Fibroblast of the conjunctiva (primary cell): ENCODE data around the gene ACSM2B.
"Not testable (repeated sequence)": the region's sequence is repeated elsewhere in the genome, so short reads cannot be mapped to it uniquely, and the experiment has no call there.

ENCODE experiments used
- DNase-seq: peaks from one replicate; pipeline ENCODE4 v3.0.0-alpha.2; 2010; ENCODE audit warnings: low read depth

Gene ACSM2B

DNA sequence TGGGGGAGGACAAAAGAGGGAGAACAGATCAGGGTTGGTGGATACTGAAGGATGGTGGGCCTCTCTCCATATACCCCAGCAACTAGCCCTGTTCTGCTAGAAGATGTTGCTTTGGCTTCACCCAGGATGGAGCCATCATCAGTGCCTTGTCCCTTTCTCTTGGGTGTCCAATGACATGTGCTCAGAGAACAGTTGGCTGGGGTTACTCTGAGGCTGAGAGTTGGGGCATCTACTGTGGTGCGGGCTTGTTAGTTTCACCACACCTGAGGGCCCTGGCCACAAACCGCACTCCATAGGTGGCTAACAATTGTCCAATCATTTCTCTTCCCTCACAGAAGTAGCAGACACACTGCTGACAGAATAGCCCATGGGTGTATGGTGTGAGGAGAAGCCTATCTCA is 18.9 kb upstream of the ACSM2B start:
- not testable (repeated sequence) for DNase-seq

DNA sequence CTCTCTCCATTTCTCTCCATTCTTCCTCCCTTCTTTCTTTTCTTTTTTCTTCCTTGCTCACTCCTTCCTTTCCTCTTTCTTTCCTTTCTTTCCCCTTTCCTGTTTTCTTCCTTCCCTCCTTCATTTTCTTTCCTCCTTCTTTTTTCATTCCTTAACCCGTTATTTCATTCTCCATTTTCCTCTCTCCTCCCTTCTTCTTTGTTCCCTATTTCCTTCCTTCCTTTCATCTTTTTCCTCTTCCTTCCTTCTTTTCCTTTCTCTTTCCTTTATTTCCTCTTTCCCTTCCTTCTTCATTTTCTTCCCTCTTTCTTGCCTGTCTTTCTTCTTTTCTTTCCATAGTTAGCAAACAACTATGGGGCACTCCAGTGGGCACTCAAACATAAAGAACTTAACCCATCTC is 16.6 kb upstream of the ACSM2B start:
- DNase-seq, result not testable (repeated sequence)

DNA sequence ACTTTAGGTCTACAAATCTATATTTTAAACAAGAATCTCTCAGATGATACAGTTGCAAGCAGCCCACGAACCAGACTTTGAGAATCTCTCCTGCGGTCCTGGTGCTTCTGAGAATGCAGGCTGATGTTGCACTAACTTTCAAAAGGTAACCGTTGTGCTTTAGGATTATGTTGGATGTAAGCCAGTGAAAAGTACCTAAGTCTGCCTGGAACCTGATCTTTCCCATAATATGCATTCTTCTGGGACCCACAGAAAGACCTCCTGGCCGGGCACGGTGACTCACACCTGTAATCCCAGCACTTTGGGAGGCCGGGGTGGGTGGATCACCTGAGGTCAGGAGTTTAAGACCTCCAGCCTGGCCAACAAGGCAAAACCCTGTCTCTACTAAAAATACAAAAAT is 13.3 kb upstream of the ACSM2B start:
- not testable (repeated sequence) for DNase-seq

DNA sequence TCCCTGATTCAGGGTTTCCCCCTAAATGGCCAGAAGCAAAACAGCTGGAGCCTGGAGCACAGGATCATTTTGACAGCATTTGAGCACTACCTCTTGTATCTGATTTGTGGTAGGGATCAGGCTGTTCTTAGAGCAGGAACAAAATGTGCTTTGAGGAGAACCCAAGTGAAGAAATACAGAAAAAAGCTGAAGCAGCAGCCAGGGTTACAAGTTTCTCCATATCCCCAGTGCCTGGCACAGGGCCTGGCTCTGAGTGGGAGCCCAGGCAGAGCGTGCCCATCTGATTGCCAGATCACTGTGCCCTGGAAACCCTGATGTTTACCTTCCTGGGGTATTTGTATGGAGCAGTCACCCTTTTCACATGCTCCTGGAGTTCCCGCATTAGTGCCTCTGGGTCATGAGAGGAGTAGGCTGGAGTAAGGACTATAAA is 11.5 kb upstream of the ACSM2B start:
- not testable (repeated sequence) for DNase-seq

DNA sequence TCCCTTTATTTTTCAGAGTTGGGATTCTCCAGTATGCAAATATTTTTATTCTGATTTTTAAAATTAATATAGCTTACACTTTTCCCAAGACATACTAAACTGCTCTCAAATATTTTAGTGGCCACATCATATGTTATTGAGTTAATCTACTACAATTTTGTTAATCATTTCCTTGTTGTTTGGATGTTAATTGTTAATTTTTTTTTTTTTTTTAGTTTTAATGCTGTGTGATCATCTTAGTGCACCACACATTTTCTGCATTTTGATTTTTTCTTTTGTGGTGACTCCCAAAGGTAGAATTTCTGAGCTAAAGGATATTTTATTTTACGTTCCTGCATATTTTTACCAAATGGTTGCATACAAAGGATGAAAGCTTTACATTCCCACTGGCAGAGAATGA is 10.5 kb upstream of the ACSM2B start:
- DNase-seq, result not testable (repeated sequence)

DNA sequence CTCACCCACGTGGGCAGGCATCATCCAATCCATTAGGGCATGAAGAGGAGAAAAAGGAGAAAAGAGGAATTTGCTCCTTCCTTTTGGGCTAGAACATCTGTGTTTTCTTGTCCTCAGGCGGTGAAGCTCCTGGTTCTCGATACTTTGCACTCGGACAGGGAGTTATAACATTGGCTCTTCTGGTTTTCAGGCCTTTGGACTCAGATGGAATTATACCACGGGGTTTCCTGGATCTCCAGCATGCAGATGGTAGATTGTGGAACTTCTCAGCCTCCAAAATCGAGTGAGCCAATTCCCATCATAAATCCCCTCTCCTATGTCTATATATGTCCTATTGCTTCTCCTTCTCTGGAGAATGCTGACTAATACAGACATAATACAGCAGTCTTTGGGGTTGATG is 9.9 kb upstream of the ACSM2B start:
- not testable (repeated sequence) for DNase-seq

DNA sequence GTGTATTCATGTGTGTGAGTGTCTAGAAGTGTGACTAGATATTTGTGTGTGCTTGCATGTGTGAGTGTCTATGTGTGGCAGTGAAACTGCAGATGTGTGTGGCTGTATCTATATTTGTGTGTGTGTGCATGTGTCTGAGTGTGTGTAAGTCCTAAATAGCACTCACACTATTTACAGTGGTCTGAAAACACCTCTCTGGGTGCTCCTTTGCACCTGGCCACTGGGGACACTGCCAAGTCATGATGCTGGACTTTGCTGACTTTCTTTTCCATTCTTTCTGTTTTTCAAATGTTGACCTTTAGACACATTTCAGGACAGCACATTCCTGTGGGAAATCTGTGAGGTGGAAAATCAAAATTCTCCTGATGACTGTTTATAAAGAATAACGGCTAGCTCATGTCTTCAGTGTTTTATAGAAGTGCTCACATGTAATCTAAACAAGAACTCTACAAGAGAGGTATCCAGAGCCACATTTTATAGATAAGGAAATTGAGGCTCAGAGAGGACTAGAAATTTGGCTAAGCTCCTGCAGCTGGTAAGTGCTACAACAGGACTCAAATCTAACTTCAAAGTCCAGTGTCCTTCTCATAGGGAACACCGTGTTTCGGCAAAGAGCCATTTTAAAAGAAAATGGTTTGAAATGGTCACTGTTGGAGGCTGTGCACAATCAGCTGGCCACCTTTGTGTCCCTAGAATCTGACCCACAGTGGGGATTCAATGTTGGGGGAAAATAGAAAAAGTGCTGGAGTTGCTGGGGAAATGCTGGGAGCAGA is 4.5 kb upstream of the ACSM2B start:
- DNase-seq, result not testable (repeated sequence)

DNA sequence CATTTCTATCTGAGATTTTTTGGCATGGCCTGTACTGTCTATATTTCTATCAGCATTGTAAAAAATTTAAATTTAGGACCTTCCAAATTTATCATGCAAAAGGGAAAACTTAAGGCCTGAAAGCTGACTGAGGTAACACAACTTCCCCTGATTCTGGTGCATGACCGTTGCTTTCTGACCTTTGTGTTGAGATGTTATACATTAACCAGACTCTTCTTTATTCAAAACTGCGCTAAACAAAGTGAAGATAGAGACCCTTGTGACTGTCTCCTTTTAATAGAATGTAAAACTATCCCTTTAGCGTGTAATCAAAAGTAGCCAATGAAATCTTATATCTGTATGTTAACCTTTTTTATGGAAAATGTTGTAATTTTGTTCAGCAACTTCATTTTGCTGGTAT is 1.9 kb upstream of the ACSM2B start:
- not testable (repeated sequence) for DNase-seq

DNA sequence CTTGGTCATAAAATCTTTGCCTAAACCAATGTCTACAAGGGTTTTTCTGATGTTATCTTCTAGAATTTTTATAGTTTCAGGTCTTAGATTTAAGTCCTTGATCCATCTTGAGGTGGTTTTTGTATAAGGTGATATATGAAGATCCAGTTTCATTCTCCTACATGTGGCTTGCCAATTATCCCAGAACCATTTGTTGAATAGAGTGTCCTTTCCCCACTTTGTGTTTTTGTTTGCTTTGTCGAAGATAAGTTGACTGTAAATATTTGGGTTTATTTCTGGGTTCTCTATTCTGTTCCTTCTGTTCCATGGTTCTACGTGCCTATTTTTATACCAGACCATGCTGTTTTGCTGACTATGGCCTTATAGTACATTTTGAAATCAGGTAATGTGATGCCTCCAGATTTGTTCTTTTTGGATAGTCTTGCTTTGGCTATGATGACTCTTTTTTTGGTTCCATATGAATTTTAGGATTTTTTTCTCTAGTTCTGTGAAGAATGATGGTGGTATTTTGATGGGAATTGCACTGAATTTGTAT is 7.0 kb downstream of the ACSM2B start:
- DNase-seq, result not testable (repeated sequence)

DNA sequence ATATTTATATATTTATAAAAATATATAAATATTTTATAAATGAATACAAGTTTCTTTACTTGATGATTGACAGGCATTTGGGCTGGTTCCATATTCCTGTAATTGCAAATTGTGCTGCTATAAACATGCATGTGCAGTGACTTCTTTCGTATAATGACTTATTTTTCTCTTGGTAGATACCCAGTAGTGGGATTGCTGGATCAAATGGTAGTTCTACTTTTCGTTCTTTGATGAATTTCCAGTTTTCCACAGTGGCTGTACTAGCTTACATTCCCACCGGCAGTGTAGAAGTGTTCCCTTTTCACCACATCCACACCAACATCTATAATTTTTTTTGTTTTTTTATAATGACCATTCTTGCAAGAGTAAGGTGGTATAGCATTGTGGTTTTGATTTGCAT is 7.8 kb downstream of the ACSM2B start:
- no peak for DNase-seq

DNA sequence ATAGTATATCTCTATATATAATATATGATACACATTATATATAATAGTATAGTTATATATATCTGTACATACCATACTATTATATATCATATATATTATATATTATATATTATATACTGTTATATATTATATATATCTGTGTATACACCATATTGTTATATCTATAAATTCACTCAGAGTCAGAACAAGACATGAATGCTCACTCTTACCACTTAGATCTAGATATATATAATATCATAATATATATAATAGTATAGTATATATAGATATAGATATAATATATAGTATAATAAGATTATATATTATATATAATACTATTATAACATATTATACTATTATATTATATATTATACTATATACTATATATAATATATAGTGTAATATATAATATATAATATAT is 9.3 kb downstream of the ACSM2B start:
- DNase-seq, result no peak

DNA sequence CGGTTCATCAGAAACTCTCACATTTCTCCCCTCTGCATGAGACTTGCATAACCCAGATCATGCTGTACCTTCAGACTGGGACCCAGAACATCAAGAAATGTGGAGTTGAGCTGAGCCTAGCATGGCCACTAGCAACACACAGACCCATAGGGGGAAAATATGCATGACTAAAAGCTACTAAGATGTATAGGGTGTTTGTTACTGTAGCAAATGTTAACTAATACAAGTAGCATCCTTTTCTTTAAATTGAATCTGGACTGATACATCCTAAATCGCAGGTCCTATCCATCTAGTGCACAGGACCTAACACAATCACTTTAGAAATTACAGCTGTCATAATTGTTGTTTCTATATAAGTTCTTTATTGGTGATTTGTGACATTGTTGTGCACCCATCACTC is 10.8 kb downstream of the ACSM2B start:
- not testable (repeated sequence) for DNase-seq

DNA sequence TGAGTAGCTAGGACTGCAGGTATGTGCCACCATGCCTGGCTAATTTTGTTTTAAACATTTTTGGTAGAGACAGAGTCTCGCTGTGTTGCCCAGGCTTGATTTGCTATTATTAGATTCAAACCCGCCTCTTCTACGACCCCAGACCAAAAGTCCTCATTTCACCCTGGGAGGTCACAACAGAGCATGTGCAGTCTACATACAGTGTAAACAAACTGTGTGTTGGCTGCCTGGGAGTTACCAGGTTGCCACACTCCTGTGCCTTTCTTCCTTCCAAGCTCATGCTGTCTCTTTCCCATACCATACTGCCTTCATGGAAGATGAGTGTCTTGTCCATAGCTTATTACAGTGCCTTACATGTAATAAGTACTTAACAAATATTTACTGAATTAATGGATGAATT is 11.9 kb downstream of the ACSM2B start:
- DNase-seq, result not testable (repeated sequence)

DNA sequence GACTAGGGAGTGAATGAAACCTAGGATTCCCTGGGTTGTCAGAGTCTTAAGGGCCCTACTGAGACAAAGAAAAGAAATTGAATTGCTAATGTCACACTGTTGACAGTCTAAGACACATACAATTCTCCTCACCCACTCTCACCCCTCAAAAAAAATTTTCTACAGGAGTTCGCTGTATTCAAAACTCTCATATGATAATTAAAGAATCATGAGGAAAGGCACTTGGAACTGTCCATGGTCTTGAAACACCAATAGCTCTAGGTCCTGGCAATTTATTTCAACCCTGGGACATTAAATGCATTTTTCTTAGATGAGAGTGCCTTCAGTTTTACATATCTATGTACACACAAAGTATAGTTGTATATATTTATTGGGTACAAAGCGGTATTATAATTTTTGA is 20.5 kb downstream of the ACSM2B start:
- not testable (repeated sequence) for DNase-seq

DNA sequence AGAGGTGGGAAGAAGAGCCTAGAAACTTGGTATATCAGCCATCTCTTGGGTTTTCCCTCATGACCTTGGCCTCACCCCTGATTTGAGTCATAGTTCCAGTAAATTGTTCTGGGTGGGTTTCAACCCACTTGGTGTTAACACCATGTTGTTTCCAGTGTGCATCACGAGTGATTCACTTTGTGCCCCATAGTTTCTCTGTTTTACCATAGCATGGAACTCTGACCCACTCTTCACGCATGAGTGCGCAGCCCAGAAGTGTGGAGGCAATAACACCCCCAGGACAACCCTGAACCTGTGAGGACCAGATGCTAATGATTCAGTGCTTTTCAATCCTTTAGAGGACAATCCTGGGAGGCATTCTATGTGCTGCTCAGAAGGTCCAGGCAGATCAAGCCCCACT is 21.5 kb downstream of the ACSM2B start:
- not testable (repeated sequence) for DNase-seq

DNA sequence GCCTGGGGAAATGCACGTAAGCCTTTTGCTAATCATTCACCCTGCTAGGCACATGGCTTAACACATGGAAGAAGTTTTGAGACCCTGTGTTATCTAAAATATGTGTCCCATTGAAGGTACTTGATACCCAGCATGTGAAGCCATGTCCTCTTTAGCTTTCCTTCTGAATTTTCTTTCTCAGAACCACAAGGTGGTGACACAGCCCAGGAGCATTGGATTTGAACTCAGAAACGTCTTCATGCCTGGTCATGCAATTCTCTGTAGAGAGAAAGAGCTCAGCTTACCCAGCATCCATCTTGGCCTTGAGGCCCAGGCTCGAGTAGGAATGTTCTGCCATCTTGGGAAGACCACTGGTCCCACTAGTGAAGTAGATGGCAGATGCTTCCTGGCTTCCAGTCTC is 22.7 kb downstream of the ACSM2B start:
- DNase-seq, result not testable (repeated sequence)

DNA sequence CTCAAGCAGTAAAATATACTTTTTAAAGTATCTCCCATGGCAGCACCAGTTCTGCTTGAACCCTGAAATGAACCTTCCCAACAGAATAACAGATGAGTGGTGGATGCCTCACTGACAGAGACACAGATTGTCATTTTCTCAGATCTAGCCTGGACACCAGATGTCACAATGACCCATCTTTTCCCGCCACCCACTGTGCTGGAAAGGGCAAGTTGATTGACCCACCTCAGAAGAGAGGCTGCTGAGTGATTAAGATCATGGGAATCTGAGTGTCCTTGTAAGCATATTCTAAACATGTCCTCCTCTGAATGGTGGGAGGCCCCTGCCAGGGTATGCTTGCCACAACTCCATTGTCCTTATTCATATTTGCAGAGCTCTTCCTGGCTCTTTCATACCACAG is 29.2 kb downstream of the ACSM2B start:
- DNase-seq, result not testable (repeated sequence)

DNA sequence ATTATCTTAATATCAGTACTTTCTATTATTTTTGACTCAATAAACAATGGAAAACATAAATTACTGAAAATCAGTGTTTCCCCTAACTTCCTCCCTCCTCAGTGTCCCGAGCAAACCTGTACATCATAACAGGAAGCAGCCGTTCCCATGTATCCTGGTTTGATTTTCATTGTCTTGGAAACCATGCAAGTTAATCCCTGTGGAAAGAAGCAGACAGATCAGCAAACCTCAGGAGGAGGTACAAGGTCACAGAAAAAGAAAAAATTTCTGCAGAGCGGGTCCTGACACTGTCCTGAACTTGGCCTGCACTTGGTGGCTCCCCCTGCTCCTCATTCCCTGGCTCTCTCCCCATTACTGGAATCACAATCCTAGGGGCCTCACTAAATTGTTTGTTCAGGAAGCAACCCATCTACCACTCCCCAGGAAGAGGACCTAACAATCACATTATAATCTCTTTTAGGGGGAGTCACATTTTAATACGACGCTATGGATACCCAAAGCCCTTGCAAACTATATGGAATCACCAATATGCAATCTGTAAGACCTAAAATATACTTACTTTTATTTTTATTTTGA is 29.8 kb downstream of the ACSM2B start:
- not testable (repeated sequence) for DNase-seq

DNA sequence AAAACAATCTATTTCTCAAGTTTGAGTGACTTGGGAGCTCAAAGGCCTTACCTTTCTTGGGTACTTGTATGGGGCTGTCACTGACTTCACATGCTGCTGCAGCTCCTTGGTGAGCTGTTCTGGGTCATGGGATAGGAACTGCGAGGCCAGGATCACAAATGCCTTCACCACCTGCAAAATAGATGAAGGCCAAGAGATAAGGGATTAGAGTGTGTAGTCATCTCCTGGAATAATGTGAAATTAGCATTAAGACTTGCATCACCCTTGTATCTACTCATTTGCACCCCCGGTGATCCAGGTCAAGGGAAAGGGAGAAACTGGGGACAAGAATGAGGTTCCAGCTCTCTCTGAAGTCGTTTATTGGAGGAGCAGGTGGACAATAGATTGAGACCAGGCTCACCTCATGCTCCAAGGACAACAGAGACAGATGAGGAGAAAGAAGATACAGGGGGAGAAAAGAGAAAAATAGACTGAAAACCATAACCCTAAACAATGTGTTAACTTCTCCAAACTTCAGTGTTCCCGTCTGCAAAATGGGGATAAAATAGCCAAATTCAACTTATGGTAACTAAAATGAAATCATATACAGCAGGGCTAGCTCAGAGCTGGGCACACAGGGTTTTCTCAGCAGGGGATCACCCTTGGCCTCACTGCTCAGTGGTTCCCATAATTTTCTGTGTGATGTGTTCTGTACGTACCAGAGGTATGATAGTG is 35.4 kb downstream of the ACSM2B start:
- not testable (repeated sequence) for DNase-seq

DNA sequence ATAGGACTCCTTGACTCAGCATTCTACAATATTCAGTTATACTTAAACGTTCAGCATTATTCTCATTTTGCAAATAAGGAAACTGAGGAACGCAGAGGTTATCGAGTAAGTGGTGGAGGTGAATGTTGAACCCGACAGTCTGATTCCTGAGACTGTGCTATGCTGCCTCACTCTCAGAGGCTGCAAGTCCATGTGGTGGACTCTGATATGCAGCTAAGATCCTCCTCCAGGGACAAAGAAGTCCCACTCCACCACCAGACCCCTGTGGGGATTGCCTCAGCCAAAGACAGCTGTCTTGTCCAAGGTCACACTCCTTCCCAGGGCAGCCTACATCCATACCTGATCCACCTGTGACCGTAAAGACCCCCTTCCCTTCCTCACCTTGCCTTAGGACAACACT is 37.5 kb downstream of the ACSM2B start:
- no peak for DNase-seq

DNA sequence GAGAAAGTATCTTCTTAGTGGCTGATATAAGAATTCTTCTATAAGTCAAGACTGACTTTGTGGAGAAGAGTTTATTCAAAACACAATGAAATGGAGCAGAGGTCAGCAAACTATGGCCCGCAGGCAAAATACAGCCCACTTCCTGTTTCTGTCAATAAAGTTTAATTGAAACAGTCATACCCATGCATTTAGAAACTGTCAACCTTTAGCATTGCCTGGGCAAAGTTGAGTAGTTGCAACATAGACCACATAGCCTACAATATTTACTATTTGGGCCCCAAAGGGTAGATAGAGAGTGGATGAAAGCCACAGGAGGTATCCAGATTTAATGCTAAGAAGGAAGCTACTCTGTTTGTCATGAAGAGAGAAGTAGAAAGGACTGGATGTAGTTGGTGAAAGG is 38.0 kb downstream of the ACSM2B start:
- DNase-seq, result no peak

DNA sequence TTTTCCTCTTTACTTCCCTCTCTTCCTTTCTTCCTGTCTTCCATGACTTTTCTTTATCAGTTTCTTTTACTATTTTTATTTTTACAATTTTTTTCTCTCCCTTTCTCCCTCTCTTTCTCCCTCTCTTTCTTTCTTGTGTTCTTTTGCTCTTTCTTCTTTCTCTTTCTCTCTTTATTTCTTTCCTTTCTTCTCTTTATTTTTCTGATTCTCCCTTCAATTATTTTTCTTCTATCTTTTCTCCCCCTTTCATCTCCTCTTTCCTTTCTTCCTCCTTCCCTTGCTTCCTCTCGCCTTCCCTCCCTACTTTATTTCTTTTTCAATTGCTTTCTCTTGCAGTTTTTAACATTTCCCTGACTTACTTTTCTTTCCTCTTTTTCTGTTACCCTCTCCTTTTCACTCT is 39.5 kb downstream of the ACSM2B start:
- not testable (repeated sequence) for DNase-seq

DNA sequence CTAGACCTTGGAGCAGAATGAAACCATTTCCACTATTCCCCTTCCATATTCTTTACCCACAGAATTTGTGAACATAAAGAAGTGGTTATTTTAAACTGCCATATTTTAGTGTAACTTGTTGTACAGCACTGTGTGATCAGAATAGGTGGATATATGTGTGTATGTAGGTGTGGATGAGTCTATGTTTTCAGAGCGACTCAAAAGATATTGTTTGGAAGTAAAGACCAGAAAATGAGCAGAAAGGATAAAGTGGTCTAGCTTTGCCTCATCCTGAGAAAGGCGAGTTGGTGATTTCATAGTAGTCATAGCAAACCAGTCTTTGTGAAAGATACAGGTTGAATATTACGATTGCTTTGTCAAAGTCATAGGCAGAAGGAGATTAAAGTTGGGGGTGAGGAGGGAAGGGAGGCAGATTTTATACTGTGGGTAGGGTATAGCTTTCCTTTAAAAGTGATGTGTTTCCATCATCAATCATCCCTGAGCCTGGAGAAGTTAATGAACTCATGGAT is 43.8 kb downstream of the ACSM2B start:
- not testable (repeated sequence) for DNase-seq
